Sciatic nerve (tissue), 2 donors: ENCODE data around the gene FUCA1. TPM values are rescaled to one million over a fixed set of nuclear protein-coding genes. Genes with fewer than 3 reads are reported as not detected.
"Not testable (repeated sequence)": the region's sequence is repeated elsewhere in the genome, so short reads cannot be mapped to it uniquely, and the experiment has no call there.

Experiments
- ATAC-seq: fragments of 200-7000 bp; cut with Tn5 transposase; one replicate; pipeline ENCODE4 v1.9.1; 2020; ENCODE audit warnings: mild to moderate bottlenecking, moderate library complexity
- DNase-seq: peaks from one replicate; pipeline ENCODE4 v3.0.0-alpha.2; 2020; ENCODE audit warnings: low spot score
- intact Hi-C: fragments of 100-400 bp; cut with DNase I; formaldehyde crosslinking; loops from one replicate; pipeline ENCODE4 v1.14.2; 2022
- total RNA-seq: library from RNA; stranded (reverse); fragmentation: NEBNext Ultra II Directional; extraction: Animal tissue kit (Norgen Biotek cat#: 25700); gene quantifications from one replicate; pipeline ENCODE4 v1.2.1, GENCODE V29; 2021
- donor health status: DM: no; HTN: no; CAD: no.
- donor health status: DM: no; HTN: no; CAD: no.

FUCA1 gene
- total RNA-seq, 1 donor from 2014 or later, result 22.3 TPM

DNA sequence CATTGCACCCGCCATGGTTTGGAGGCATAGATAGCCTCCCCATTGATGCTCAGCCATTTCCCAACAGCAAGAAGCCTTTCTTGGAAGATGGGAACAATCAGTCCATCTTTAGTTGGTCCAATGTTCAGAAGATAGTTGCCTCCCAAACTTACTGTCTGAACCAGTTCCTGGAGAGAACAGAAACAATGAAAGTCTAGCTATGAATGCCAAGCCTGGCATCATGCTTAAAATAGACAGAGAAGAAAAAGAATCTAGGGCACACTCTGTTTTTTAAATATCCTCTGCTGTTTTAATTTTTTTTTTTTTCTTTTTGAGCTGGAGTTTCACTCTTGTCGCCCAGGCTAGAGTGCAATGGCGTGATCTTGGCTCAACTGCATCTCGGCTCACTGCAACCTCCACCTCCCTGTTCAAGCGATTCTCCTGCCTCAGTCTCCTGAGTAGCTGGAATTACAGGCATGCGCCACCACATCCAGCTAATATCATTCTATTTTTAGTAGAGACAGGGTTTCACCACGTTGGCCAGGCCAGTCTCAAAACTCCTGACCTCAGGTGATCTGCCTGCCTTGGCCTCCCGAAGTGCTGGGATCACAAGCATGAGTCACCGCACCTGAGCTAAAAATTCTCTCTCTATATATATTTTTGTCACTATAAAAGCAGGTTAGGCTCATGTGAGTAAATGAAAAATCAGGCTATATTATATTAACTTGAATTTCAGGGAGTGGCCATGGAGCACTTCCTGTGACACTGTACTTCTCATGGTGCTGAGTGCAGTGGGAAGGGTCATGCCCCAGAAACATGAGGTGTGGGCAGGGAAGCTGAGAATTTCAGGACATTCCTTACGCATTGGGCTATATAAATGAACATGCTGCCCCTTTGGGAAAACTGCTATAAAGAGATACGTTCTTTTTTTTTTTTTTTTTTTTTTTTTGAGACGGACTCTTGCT is 19.1 kb downstream of the FUCA1 start:
- intact Hi-C loops, result no loop called here
- ATAC-seq, result no peak
- no peak for DNase-seq

DNA sequence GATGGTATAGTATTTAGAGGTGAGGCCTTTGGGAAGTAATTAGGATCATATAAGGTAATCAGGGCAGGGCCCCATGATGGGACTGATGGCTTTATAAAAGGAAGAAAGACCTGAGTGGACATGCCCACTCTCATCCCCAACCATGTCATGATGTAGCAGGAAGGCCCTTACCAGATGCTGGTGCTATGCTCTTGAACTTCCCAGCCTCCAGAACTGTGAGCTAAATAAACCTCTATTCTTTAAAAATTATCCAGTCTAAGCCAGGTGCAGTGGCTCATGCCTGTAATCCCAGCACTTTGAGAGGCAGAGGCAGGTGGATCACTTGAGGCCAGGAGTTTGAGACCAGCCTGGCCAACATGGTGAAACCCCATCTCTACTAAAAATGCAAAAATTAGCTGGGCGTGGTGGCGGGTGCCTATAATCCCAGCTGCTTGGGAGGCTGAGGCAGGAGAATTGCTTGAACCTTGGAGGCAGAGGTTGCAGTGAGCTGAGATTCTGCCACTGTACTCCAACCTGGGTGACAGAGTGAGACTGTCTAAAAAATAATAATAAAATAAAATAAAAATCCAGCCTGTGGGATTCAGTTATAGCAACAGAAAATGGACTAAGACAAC is 20.5 kb downstream of the FUCA1 start:
- DNase-seq, ATAC-seq: not testable (repeated sequence)

DNA sequence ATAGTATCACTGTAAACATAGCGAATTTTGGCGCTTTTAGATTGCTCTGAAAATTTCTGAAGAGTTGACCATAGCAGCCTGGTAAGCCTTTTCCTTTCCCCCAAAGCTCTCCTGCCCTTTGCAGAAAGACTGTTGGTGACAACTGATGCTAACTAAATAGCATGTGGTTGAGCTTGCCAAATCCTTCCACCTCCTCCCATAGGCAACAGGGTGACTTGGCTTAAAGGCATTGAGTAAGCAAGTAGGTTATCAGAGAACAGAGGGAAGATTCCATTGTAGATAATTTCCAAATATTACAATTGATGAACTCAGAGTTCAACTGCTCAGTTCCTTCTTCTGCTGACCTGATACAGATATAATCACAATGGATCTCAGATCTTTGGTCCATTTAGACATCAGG is 22.9 kb downstream of the FUCA1 start:
- DNase-seq, result no peak
- ATAC-seq, result no peak
- intact Hi-C loops, result no loop called here

More for the DNA sequence above, 20.5 kb downstream of the FUCA1 start:
- intact Hi-C loops, result not testable (repeated sequence)

DNA sequence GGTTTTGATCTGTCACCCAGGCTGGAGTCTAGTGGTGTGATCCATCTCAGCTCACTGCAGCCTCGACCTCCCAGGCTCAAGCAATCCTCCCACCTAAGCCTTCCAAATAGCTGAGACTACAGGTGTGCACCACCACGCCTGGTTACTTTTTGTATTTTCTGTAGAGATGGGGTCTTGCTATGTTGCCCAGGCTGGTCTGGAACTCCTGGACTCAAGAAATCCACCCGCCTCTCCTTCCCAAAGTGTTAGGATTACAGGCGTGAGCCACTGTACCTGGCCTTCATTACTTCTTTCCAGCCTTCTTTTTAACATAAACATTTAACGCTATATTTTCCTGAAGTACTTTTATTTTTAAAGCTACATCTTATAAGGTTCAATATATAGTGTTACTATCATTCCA is 24.4 kb downstream of the FUCA1 start:
- intact Hi-C loops, result no loop called here
- ATAC-seq (no peak), DNase-seq (no peak)

GRCh38 chr1:23838401-23838866 is 29.7 kb downstream of the FUCA1 start:
- ATAC-seq (peak; percentile 98), DNase-seq (peak; percentile 79)
- intact Hi-C loops, result no loop called here

- intact Hi-C loops, result no loop called here
- DNase-seq, result no peak
- peak; percentile 32 for ATAC-seq
These were observed 30.2 kb downstream of the FUCA1 start for GRCh38 chr1:23837908-23838307.

DNA sequence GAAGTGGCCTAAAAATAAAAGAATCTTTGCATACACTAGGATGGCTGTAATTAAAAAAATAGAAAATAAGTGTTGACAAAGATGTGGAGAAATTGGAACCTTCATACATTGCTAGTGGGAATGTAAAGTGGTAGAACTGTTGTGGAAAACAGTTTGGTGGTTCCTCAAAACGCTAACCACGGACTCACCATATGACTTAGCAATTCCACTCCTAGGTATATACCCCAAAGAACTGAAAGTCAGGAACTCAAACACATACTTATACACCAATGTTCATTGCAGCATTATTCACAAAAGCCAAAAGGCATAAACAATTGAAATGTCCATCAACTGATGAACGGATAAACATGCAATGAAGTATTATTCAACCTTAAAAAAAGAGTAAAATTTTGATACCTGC is 32.1 kb downstream of the FUCA1 start:
- ATAC-seq, result no peak

GRCh38 chr1:23834156-23834555 is 33.9 kb downstream of the FUCA1 start:
- DNase-seq, intact Hi-C loops, ATAC-seq: not testable (repeated sequence)

More for the DNA sequence above, 32.1 kb downstream of the FUCA1 start:
- no peak for DNase-seq
- intact Hi-C loops, result no loop called here

DNA sequence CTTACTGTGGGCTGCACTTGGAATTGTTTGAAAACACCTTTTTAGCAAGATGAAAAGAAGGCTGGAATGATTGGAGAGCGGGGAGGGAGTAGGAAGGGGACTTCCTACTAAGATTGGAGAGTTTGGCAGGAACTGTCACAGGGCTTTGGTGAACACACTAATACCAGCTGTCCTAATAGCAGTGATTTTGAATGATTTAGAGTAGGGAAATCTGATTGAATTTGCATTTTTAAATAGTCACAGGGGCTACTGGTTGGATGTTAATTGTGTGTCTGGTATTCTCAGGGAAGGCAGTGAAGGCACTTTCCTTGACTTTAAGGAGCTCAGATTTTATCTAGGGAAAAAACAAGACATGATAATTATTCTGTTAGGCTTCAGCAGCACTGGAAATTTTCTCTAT is 40.4 kb downstream of the FUCA1 start:
- ATAC-seq, result no peak
- intact Hi-C loops, result no loop called here
- no peak for DNase-seq

DNA sequence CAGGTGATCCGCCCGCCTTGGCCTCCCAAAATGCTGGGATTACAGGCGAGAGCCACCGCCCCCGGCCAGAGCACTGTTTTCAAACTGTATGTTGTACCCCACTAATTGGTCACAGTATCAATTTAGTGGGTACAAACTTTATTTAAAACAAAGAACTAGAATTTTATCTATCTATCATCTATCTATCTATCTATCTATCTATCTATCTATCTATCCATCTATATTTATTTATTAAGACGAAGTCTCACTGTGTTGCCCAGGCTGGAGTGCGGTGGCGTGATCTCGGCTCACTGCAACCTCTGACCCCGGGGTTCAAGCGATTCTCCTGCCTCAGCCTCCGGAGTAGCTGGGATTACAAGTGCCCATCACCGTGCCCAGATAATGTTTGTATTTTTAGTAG is 41.5 kb downstream of the FUCA1 start:
- intact Hi-C loops, result loop anchor here (1.0 kb wide), 1 partner anchor 40 kb away; no protein-coding TSS in a partner anchor
- DNase-seq, ATAC-seq: not testable (repeated sequence)

DNA sequence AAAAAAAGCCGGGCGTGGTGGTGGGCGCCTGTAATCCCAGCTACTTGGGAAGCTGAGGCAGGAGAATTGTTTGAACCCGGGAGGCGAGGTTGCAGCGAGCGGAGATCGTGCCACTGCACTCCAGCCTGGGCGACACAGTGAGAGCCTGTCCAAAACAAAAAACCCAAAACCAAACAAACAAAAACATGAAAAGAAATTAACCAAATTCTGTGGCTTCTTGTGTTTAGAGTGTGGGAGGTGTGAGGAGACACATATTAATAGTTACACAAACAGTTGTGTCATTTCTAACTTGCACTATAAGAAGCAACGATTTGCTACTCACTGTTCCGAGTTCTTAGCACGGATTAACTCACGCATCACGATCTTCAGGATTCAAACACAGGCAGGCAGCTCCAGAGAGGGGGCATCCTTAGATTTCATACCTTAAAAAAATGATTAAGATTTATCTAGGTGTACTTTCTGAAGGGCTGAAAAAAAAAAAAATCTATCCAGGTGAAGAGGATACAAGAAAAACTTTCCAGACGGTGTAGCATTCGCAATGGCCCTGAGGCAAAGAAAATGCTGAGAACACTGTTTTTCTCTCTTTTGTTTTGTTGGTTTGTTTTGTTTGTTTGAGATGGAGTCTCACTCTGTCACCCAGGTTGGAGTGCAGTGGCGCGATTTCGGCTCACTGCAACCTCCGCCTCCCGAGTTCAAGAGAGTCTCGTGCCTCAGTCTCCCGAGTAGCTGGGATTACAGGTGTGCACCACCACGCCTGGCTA is 42.1 kb downstream of the FUCA1 start:
- ATAC-seq (peak; percentile 14), DNase-seq (no peak)
- intact Hi-C loops, result loop anchor here (1.0 kb wide), 1 partner anchor 40 kb away; no protein-coding TSS in a partner anchor

DNA sequence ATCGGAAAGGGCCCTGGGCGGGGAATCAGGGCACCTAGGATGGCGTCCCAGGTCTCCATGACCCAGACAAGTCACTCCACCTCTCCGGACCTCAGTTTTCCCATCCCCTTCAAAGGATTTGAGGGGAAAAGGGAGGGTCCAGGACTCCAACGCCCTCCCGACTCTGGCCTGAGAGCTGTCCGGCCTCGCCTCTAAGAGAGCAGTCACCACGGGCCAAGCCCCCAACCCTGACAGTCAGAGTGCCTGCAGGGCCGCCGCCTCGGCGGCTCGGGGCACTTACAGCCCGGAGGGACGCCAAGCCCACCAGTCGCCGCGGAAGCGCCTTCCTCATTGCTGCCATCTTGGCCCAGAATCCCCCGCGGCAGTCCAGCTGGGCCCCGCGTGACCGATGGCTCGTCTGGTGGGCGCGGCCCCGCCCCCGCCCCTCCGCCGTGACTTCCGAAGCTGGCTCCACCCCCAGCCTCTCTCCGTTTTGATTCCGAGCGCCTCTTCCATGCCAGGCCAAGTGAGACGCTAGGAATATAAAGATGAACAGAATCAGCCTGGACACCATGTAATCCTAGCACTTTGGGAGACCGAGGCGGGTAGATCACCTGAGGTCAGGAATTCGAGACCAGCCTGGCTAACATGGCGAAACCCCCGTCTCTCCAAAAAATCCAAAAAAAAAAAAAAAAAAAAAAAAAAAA is 42.9 kb downstream of the FUCA1 start, which contains the start of gene HMGCL:
Gene HMGCL (minus strand): TSS at position 354 of the 686 bp plus-strand sequence. CDS start 14 bp downstream, at position 340.
- intact Hi-C loops, result no loop called here
- ATAC-seq, result peak; percentile 99
- peak; percentile 95 for DNase-seq

DNA sequence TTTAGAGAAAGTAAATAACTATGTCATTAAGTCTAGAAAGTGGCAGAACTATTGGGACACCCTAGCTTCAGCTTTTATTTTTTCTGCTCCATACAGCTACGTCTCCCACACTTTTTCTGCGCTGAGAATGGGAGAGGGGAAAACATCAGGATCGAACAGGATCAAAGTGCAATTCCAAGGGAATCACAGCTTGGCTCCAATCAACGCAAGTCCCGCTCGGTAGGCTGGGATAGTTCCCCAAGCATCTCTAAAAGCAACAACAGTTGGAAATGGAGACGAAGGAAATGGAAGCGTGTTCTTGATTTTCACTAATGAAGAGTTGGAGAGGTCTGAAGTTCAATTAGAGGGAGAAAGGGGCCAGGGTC is 43.4 kb downstream of the FUCA1 start:
- intact Hi-C loops, result no loop called here
- no peak for DNase-seq
- no peak for ATAC-seq

DNA sequence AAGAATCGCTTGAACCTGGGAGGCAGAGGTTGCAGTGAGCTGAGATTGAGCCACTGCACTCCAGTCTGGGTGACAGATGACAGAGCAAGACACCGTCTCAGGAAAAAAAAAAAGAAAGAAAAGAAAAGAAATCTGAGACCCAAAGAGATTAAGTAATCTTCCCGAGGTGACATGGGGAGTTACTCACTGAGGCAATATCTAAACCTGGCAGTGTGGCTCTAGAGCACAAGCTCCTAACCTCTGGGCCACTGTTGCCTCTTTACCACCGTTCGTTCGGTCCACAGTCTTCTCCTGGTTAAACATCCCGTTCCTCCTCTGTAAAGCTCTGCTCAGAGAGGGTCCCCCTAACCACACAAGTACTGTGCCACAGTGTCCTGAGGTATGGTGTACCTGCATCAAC is 44.3 kb downstream of the FUCA1 start:
- ATAC-seq, result no peak
- DNase-seq, result no peak
- intact Hi-C loops, result no loop called here

DNA sequence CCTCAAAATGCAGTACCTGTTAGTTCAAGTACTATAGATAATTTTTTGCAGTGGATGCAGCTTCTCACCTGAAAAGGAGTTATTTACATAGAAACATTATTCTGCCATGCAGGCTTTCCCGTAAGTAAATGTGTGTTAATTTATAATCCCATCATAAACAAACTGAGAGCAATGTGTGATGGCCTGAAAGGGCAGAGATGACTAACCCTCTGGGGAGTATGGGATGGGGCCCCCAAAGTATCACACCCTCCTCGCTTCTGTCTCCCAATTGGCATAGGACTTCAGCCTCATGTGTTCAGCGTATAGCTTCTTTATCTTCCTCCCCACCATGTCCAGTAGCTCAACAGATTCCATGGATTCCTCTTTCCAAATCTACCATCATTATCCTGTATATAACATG is 50.5 kb downstream of the FUCA1 start:
- ATAC-seq, result no peak
- intact Hi-C loops, result no loop called here
- no peak for DNase-seq

DNA sequence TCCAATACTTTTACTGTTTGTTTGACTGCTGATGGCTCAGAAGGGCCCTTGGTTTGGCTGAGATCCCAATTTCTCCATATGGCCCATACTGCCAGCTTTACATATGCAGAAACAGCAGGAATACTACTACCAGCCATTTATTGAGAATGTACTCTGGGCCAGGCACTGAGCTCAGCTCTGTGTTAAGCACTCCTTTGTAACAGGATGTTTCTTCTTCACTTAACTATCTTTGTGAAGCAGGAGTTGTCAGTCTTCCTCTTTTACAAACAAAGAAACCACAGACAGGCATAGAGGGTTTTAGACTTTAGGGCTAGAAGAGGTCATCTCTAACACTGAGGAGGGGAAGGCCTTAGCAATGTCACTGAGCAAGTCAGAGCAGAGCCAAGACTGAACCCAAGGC is 51.2 kb downstream of the FUCA1 start:
- ATAC-seq, result no peak
- DNase-seq, result no peak
- intact Hi-C loops, result no loop called here

DNA sequence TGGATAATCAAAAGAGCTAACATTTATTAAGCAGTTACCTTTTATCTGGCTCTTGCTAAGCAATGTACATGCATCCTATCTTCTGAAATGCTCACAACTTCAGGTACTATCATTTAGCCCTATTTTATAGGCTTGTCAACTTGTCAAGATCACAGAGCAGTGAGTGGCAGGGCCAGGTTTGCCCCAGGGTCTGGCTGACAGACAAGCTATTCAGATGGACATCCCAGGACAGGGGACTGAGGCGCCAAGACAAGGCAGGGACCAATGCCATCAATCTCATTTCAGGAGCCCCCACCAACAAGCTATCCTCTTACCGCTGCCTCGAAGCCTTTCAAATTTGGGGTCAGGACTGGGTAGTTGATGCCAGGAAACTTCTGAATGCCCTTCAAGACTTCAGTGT is 51.7 kb downstream of the FUCA1 start:
- no peak for DNase-seq
- intact Hi-C loops, result no loop called here

GRCh38 chr1:23814016-23814415 is 54.1 kb downstream of the FUCA1 start:
- intact Hi-C loops, result no loop called here
- DNase-seq, result no peak
- ATAC-seq, result no peak

More for the DNA sequence above, 51.7 kb downstream of the FUCA1 start:
- no peak for ATAC-seq
